HepG2 (cell line): ENCODE data around the gene CCL17. TPM values are rescaled to one million over a fixed set of nuclear protein-coding genes. Genes with fewer than 3 reads are reported as not detected.

Experiments used
- ERF ChIP-seq: IDR thresholded peaks from 2 replicates; pipeline ENCODE4 v1.6.1; 2018; ENCODE audit warnings: missing biosample characterization, missing genetic modification reagents
- ETV5 ChIP-seq: IDR thresholded peaks from 2 replicates; pipeline ENCODE4 v1.6.1; 2018; ENCODE audit warnings: missing biosample characterization, missing genetic modification reagents, inconsistent platforms, borderline replicate concordance
- FOXC1 ChIP-seq: sonication (generic); formaldehyde crosslinking; IDR thresholded peaks from 2 replicates; pipeline ENCODE4 v1.8.0; 2022; ENCODE audit warnings: mild to moderate bottlenecking, missing genetic modification reagents, borderline replicate concordance
- FOXJ3 ChIP-seq: sonication (generic); formaldehyde crosslinking; IDR thresholded peaks from 2 replicates; pipeline ENCODE4 v1.4.0; 2020; ENCODE audit warnings: missing genetic modification reagents, mild to moderate bottlenecking, borderline replicate concordance
- HNF1B ChIP-seq: sonication (generic); formaldehyde crosslinking; IDR thresholded peaks from 2 replicates; pipeline ENCODE4 v1.5.1; 2020; ENCODE audit warnings: mild to moderate bottlenecking, moderate library complexity, missing genetic modification reagents
- RORA ChIP-seq: sonication (generic); formaldehyde crosslinking; IDR thresholded peaks from 2 replicates; pipeline ENCODE4 v1.5.0; 2020; ENCODE audit warnings: mild to moderate bottlenecking, missing genetic modification reagents, moderate library complexity
- ZBTB7A ChIP-seq: sonication (generic); formaldehyde crosslinking; IDR thresholded peaks from 2 replicates; pipeline ENCODE4 v1.8.0; 2022; ENCODE audit warnings: mild to moderate bottlenecking, missing genetic modification reagents
- ZNF350 ChIP-seq: sonication (generic); formaldehyde crosslinking; IDR thresholded peaks from 2 replicates; pipeline ENCODE4 v1.4.0; 2020; ENCODE audit warnings: mild to moderate bottlenecking, low read depth, missing genetic modification reagents, borderline replicate concordance
- ZNF383 ChIP-seq: sonication (generic); formaldehyde crosslinking; IDR thresholded peaks from 2 replicates; pipeline ENCODE4 v1.4.0; 2020; ENCODE audit warnings: missing genetic modification reagents, mild to moderate bottlenecking, borderline replicate concordance
- polyA plus RNA-seq, 8 experiments: library from polyadenylated mRNA; depleted of rRNA in 3 of 8; stranded (reverse) in 7 of 8; unstranded in 1 of 8; fragments of >200 nt; fragmentation: Illumina TruSeq in 4 of 8; extraction: Trizol in 4 of 8; gene quantifications; 2 replicates each; pipeline versions ENCODE4 v1.2.1 to v1.2.3, GENCODE V29; 2011 to 2016; ENCODE audit warnings: low read depth in 4 of 8, missing spikeins in 1 of 8, mixed read lengths in 1 of 8; ENCODE audit not compliant: insufficient read depth in 1 of 8
- total RNA-seq, 5 experiments: library from RNA; depleted of rRNA; stranded (reverse); fragments of >200 nt; fragmentation: Illumina TruSeq; extraction: Trizol; gene quantifications; 2 replicates each; pipeline ENCODE4 v1.2.3, GENCODE V29; 2016; ENCODE audit warnings: low read depth in 1 of 5
- TF ChIP-seq, protein P1 (sequence below): sonication (generic); formaldehyde crosslinking; IDR thresholded peaks from 2 replicates; pipeline ENCODE4 v1.9.0; 2021; ENCODE audit warnings: mild to moderate bottlenecking, missing genetic modification reagents
- TF ChIP-seq, protein P2 (sequence below): sonication (generic); formaldehyde crosslinking; IDR thresholded peaks from 2 replicates; pipeline ENCODE4 v1.4.0; 2020; ENCODE audit warnings: missing genetic modification reagents
- TF ChIP-seq, protein P3 (sequence below): sonication (generic); formaldehyde crosslinking; IDR thresholded peaks from 2 replicates; pipeline ENCODE4 v1.8.0; 2022; ENCODE audit warnings: missing genetic modification reagents, low read depth, mild to moderate bottlenecking, borderline replicate concordance

The CCL17 gene
- total and polyA plus RNA-seq, 2 of the 13 experiments (the other 11 are each of a cell fraction or from before 2014, with no cell fraction given), result not detected

DNA sequence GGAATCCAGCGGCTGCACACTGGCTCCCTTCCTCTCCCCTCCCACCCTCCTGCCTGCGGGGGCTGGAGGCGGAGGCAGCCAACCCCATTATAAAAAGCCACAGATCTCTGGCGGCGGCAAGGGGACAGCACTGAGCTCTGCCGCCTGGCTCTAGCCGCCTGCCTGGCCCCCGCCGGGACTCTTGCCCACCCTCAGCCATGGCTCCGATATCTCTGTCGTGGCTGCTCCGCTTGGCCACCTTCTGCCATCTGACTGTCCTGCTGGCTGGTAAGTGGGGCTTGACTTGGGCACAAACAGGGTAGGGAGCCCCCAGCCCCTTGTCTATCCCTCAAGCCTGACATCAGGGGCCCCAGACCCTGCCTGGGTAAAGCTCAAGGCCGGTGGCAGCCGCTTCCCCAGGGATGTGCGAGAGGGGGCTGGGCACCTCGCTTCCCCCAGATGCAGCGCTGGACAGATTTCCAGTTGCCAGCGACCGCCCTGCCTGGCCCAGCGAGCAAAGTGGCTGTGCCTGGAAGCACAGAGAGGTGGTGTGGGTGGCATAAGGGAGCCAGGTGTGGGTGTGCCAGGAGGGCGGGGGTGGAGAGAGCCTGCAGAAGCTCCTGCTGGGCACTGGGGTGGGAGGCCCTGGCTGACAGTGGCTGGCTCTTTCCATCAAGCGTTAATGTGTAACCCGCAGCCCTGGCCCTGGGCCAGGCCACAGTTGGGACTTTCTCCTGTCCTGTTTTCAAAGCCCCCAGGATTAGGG is 32.0 kb upstream of the CCL17 start, which contains the start of gene CX3CL1 (continued):
- peak; percentile 99 for TF ChIP-seq HNF1B (CRISPR knock-in tag)
- peak; percentile 94 for TF ChIP-seq ZNF350 (CRISPR knock-in tag)
- TF ChIP-seq FOXC1 (CRISPR knock-in tag), result peak; percentile 71; the same call in 1 of the 2 replicates
- TF ChIP-seq, protein P1, sequence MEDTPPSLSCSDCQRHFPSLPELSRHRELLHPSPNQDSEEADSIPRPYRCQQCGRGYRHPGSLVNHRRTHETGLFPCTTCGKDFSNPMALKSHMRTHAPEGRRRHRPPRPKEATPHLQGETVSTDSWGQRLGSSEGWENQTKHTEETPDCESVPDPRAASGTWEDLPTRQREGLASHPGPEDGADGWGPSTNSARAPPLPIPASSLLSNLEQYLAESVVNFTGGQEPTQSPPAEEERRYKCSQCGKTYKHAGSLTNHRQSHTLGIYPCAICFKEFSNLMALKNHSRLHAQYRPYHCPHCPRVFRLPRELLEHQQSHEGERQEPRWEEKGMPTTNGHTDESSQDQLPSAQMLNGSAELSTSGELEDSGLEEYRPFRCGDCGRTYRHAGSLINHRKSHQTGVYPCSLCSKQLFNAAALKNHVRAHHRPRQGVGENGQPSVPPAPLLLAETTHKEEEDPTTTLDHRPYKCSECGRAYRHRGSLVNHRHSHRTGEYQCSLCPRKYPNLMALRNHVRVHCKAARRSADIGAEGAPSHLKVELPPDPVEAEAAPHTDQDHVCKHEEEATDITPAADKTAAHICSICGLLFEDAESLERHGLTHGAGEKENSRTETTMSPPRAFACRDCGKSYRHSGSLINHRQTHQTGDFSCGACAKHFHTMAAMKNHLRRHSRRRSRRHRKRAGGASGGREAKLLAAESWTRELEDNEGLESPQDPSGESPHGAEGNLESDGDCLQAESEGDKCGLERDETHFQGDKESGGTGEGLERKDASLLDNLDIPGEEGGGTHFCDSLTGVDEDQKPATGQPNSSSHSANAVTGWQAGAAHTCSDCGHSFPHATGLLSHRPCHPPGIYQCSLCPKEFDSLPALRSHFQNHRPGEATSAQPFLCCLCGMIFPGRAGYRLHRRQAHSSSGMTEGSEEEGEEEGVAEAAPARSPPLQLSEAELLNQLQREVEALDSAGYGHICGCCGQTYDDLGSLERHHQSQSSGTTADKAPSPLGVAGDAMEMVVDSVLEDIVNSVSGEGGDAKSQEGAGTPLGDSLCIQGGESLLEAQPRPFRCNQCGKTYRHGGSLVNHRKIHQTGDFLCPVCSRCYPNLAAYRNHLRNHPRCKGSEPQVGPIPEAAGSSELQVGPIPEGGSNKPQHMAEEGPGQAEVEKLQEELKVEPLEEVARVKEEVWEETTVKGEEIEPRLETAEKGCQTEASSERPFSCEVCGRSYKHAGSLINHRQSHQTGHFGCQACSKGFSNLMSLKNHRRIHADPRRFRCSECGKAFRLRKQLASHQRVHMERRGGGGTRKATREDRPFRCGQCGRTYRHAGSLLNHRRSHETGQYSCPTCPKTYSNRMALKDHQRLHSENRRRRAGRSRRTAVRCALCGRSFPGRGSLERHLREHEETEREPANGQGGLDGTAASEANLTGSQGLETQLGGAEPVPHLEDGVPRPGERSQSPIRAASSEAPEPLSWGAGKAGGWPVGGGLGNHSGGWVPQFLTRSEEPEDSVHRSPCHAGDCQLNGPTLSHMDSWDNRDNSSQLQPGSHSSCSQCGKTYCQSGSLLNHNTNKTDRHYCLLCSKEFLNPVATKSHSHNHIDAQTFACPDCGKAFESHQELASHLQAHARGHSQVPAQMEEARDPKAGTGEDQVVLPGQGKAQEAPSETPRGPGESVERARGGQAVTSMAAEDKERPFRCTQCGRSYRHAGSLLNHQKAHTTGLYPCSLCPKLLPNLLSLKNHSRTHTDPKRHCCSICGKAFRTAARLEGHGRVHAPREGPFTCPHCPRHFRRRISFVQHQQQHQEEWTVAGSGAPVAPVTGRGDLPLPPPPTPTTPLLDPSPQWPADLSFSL, result no peak; the same call in 1 of the 2 replicates
- peak; percentile 91; the same call in 1 of the 2 replicates for TF ChIP-seq FOXJ3 (CRISPR knock-in tag)
- TF ChIP-seq, protein P2, sequence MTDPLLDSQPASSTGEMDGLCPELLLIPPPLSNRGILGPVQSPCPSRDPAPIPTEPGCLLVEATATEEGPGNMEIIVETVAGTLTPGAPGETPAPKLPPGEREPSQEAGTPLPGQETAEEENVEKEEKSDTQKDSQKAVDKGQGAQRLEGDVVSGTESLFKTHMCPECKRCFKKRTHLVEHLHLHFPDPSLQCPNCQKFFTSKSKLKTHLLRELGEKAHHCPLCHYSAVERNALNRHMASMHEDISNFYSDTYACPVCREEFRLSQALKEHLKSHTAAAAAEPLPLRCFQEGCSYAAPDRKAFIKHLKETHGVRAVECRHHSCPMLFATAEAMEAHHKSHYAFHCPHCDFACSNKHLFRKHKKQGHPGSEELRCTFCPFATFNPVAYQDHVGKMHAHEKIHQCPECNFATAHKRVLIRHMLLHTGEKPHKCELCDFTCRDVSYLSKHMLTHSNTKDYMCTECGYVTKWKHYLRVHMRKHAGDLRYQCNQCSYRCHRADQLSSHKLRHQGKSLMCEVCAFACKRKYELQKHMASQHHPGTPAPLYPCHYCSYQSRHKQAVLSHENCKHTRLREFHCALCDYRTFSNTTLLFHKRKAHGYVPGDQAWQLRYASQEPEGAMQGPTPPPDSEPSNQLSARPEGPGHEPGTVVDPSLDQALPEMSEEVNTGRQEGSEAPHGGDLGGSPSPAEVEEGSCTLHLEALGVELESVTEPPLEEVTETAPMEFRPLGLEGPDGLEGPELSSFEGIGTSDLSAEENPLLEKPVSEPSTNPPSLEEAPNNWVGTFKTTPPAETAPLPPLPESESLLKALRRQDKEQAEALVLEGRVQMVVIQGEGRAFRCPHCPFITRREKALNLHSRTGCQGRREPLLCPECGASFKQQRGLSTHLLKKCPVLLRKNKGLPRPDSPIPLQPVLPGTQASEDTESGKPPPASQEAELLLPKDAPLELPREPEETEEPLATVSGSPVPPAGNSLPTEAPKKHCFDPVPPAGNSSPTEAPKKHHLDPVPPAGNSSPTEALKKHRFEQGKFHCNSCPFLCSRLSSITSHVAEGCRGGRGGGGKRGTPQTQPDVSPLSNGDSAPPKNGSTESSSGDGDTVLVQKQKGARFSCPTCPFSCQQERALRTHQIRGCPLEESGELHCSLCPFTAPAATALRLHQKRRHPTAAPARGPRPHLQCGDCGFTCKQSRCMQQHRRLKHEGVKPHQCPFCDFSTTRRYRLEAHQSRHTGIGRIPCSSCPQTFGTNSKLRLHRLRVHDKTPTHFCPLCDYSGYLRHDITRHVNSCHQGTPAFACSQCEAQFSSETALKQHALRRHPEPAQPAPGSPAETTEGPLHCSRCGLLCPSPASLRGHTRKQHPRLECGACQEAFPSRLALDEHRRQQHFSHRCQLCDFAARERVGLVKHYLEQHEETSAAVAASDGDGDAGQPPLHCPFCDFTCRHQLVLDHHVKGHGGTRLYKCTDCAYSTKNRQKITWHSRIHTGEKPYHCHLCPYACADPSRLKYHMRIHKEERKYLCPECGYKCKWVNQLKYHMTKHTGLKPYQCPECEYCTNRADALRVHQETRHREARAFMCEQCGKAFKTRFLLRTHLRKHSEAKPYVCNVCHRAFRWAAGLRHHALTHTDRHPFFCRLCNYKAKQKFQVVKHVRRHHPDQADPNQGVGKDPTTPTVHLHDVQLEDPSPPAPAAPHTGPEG, result peak; percentile 31; the same call in 1 of the 2 replicates
- peak; percentile 76; the same call in 1 of the 2 replicates for TF ChIP-seq ZNF383 (CRISPR knock-in tag)
- TF ChIP-seq, protein P3, sequence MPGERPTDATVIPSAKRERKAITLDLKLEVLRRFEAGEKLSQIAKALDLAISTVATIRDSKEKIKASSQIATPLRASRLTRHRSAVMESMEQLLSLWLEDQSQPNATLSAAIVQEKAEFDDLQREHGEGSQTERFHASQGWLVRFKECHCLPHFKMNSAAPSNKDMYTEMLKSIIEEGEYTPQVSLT (CRISPR knock-in tag), result 0 out of 2 replicates have a peak, but pooled peaks have one; percentile 92
- TF ChIP-seq ERF, result no peak; the same call in none of the 2 replicates
- no peak for TF ChIP-seq RORA (CRISPR knock-in tag)
- TF ChIP-seq ZBTB7A (CRISPR knock-in tag), result peak; percentile 85
- TF ChIP-seq ETV5 (CRISPR knock-in tag), result peak; percentile 75
